SK-N-SH (cell line): ENCODE measurements around the gene HGS. TPM values are rescaled to one million over a fixed set of nuclear protein-coding genes. Genes with fewer than 3 reads are reported as not detected.

Source experiments
- CTCF ChIA-PET: fragments of 300-600, 350-600 bp; formaldehyde crosslinking; extraction: SDS; loops from one replicate; lab custom pipeline; 2021; lab: Yijun Ruan, JAX
- POLR2A ChIA-PET: fragments of 350-600 bp; sonication (Branson Sonifier 250); formaldehyde crosslinking; extraction: SDS; loops from one replicate; lab custom pipeline; 2020; ENCODE audit warnings: antibody characterized with exemption, inconsistent platforms; lab: Yijun Ruan, JAX
- DNase-seq: peaks from one replicate; pipeline ENCODE4 v3.0.0; 2012
- H2AFZ ChIP-seq: fragments of 200-600 bp; sonication (generic); 2 replicates; pipeline ENCODE4 v1.8.1; 2016; ENCODE audit warnings: antibody characterized with exemption, mild to moderate bottlenecking, low read depth
- H3F3A ChIP-seq: fragments of 200-600 bp; sonication (generic); replicated peaks from 2 replicates; pipeline ENCODE3; 2016; ENCODE audit warnings: antibody characterized with exemption, mild to moderate bottlenecking; ENCODE audit not compliant: insufficient read depth
- H3K27ac ChIP-seq, 2 experiments: fragments of 200-500 bp in 1 of 2; fragments of 200-600 bp in 1 of 2; sonication (Bioruptor generic) in 1 of 2; sonication (generic), shearing (Covaris generic) in 1 of 2; 2 replicates each; pipeline versions ENCODE4 v1.5.1 to v1.6.1; 2014 to 2016; ENCODE audit warnings: low read depth in 2 of 2, inconsistent platforms in 1 of 2, low read length in 1 of 2, mild to moderate bottlenecking in 1 of 2, mixed read lengths in 1 of 2
- H3K27me3 ChIP-seq: fragments of 200-600 bp; sonication (generic), shearing (Covaris generic); 2 replicates; pipeline ENCODE4 v1.6.1; 2016; ENCODE audit warnings: mixed run types; ENCODE audit not compliant: insufficient read depth
- H3K36me3 ChIP-seq, 2 experiments: fragments of 200-500 bp in 1 of 2; fragments of 200-600 bp in 1 of 2; sonication (Bioruptor generic) in 1 of 2; sonication (generic) in 1 of 2; replicated peaks in 1 of 2; 2 replicates each; pipeline versions ENCODE3 to v1.5.1; 2014 to 2016; ENCODE audit warnings: low read length in 1 of 2, mild to moderate bottlenecking in 1 of 2; ENCODE audit not compliant: insufficient read depth in 2 of 2, control insufficient read depth in 1 of 2
- H3K4me1 ChIP-seq, 2 experiments: fragments of 200-500 bp in 1 of 2; fragments of 200-600 bp in 1 of 2; sonication (Bioruptor generic) in 1 of 2; sonication (generic), shearing (Covaris generic) in 1 of 2; 2 replicates each; pipeline versions ENCODE4 v1.5.1 to v1.6.1; 2014 to 2016; ENCODE audit warnings: low read depth in 1 of 2, low read length in 1 of 2, mixed run types in 1 of 2; ENCODE audit not compliant: insufficient read depth in 2 of 2, control insufficient read depth in 1 of 2
- H3K4me2 ChIP-seq: fragments of 200-600 bp; sonication (generic), shearing (Covaris generic); 2 replicates; pipeline ENCODE4 v1.6.1; 2017; ENCODE audit warnings: mixed run types
- H3K4me3 ChIP-seq, 2 experiments: fragments of 200-500 bp in 1 of 2; fragments of 200-600 bp in 1 of 2; sonication (Bioruptor generic) in 1 of 2; sonication (generic), shearing (Covaris generic) in 1 of 2; 2 replicates each; pipeline versions ENCODE4 v1.5.1 to v1.8.1; 2014 to 2016; ENCODE audit warnings: low read depth in 2 of 2, inconsistent platforms in 1 of 2, low read length in 1 of 2, mild to moderate bottlenecking in 1 of 2, mixed read lengths in 1 of 2, moderate library complexity in 1 of 2
- H3K79me2 ChIP-seq: fragments of 200-600 bp; sonication (generic); 2 replicates; pipeline ENCODE4 v1.8.1; 2017; ENCODE audit warnings: mild to moderate bottlenecking; ENCODE audit not compliant: insufficient read depth
- H3K9ac ChIP-seq: fragments of 200-600 bp; sonication (generic); 2 replicates; pipeline ENCODE4 v1.6.1; 2017; ENCODE audit warnings: mixed run types
- H3K9me2 ChIP-seq: fragments of 200-600 bp; sonication (generic); 2 replicates; pipeline ENCODE4 v1.6.1; 2017; ENCODE audit warnings: mixed run types
- H3K9me3 ChIP-seq: fragments of 200-600 bp; sonication (generic); 2 replicates; pipeline ENCODE4 v1.6.1; 2017; ENCODE audit warnings: mixed run types, mild to moderate bottlenecking, moderate library complexity
- H4K20me1 ChIP-seq: fragments of 200-600 bp; sonication (generic); 2 replicates; pipeline ENCODE4 v1.6.1; 2017; ENCODE audit warnings: mild to moderate bottlenecking, mixed run types; ENCODE audit not compliant: insufficient read depth
- CHD2 ChIP-seq: fragments of 150-350 bp; IDR thresholded peaks from 2 replicates; pipeline ENCODE4 v1.6.1; 2018; ENCODE audit warnings: low read length; ENCODE audit not compliant: partially characterized antibody
- EP300 ChIP-seq, 2 experiments: IDR thresholded peaks; 2 replicates each; pipeline versions ENCODE4 v1.4.0 to v1.6.1; 2012; ENCODE audit warnings: borderline replicate concordance in 1 of 2, low read depth in 1 of 2, low read length in 1 of 2
- EZH2phosphoT487 ChIP-seq: fragments of 200-600 bp; sonication (generic); IDR thresholded peaks from 2 replicates; pipeline ENCODE4 v1.6.1; 2017; ENCODE audit warnings: low read depth, mixed run types, mild to moderate bottlenecking, antibody characterized with exemption, moderate library complexity, borderline replicate concordance
- FOXM1 ChIP-seq: IDR thresholded peaks from 2 replicates; pipeline ENCODE4 v1.4.0; 2012; ENCODE audit warnings: low read depth, mild to moderate bottlenecking
- GABPA ChIP-seq: IDR thresholded peaks from 2 replicates; pipeline ENCODE4 v1.4.0; 2012; ENCODE audit warnings: low read depth, mild to moderate bottlenecking
- MXI1 ChIP-seq: IDR thresholded peaks from 2 replicates; pipeline ENCODE4 v1.6.1; 2012; ENCODE audit warnings: mild to moderate bottlenecking, low read depth, low read length, improper control_type of control experiment
- NFIC ChIP-seq: IDR thresholded peaks from 2 replicates; pipeline ENCODE4 v1.4.0; 2012; ENCODE audit warnings: borderline replicate concordance
- NRF1 ChIP-seq: IDR thresholded peaks from 2 replicates; pipeline ENCODE4 v1.6.1; 2012; ENCODE audit warnings: low read depth, mild to moderate bottlenecking, low read length
- POLR2AphosphoS5 ChIP-seq: IDR thresholded peaks from 2 replicates; pipeline ENCODE4 v1.6.1; 2012; ENCODE audit warnings: low read depth, low read length
- RCOR1 ChIP-seq: fragments of 150-350 bp; IDR thresholded peaks from 2 replicates; pipeline ENCODE4 v1.6.1; 2017; ENCODE audit warnings: antibody characterized with exemption, low read length
- RXRA ChIP-seq: IDR thresholded peaks from 2 replicates; pipeline ENCODE4 v1.4.0; 2012; ENCODE audit warnings: low read depth, mild to moderate bottlenecking, borderline replicate concordance
- SIN3A ChIP-seq: IDR thresholded peaks from 2 replicates; pipeline ENCODE4 v1.6.1; 2012; ENCODE audit warnings: low read depth, mild to moderate bottlenecking, low read length, moderate library complexity, borderline replicate concordance
- SMC3 ChIP-seq: IDR thresholded peaks from 2 replicates; pipeline ENCODE4 v1.6.1; 2012; ENCODE audit warnings: low read depth, low read length, improper control_type of control experiment
- TAF1 ChIP-seq: IDR thresholded peaks from 2 replicates; pipeline ENCODE4 v1.6.1; 2012; ENCODE audit warnings: low read depth, mild to moderate bottlenecking, low read length, moderate library complexity, borderline replicate concordance
- TCF12 ChIP-seq: IDR thresholded peaks from 2 replicates; pipeline ENCODE4 v1.4.0; 2012
- TEAD4 ChIP-seq: IDR thresholded peaks from 2 replicates; pipeline ENCODE4 v1.4.0; 2012; ENCODE audit warnings: mild to moderate bottlenecking, borderline replicate concordance; ENCODE audit not compliant: insufficient read depth
- YY1 ChIP-seq: IDR thresholded peaks from 2 replicates; pipeline ENCODE4 v1.4.0; 2012; ENCODE audit warnings: low read depth, mild to moderate bottlenecking
- WGBS: methylation state at CpG from one replicate; pipeline ENCODE4 v1.1.6; 2017; ENCODE audit warnings: low lambda C conversion rate; 5-methylcytosine and 5-hydroxymethylcytosine counted together
- polyA plus RNA-seq, 3 experiments: library from polyadenylated mRNA; depleted of rRNA; stranded (reverse); fragments of >200 nt; gene quantifications; 2 replicates each; pipeline ENCODE4 v1.2.3, GENCODE V29; 2012
- TF ChIP-seq, protein P1 (sequence below): IDR thresholded peaks from 2 replicates; pipeline ENCODE4 v1.4.0; 2012; ENCODE audit warnings: low read depth, borderline replicate concordance
- TF ChIP-seq, protein P2 (sequence below): IDR thresholded peaks from 2 replicates; pipeline ENCODE4; 2012
- TF ChIP-seq, protein P3 (sequence below): IDR thresholded peaks from 2 replicates; pipeline ENCODE4 v1.6.1; 2012; ENCODE audit warnings: mild to moderate bottlenecking, low read depth, low read length, moderate library complexity

Gene HGS
- polyA plus RNA-seq, 1 of the 3 experiments (the other 2 are of a cell fraction) = 192 TPM

DNA sequence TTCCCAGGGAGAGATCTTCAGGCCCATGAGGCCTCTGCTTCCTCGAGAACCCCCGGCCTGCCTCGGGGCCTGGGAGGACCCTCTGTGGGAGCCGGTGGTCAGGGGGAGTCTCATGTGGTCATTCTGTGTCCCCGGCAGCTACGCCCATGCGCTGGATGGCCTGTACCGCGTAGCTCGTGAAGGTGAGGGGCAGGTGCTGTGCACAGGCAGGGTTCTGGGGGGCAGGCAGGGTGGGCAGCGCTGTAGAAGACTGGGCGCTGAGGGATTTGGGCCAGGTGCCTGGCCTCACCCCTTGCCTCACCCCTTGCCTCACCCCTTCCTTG is 32.8 kb downstream of the HGS start:
- peaks cover 12 to 22% of the 10 kb centered on the region in 2 experiments; a peak in 3 of 4 replicates for H3K4me1 ChIP-seq
- CTCF ChIA-PET = interaction anchor here (1.1 to 1.2 kb wide), 2 partner anchors 12 to 18 kb away, joined by 3 to 4 read pairs; no protein-coding TSS in a partner anchor
- H3K79me2 ChIP-seq = peaks cover 24% of the 10 kb centered on the region; the same call in 1 of the 2 replicates
- H3K27ac ChIP-seq = no peak overlapping the region
- WGBS = 93% methylated on average over 10 of the region's 12 CpGs
- no peaks in the 10 kb centered on the region for H3K9me2 ChIP-seq
- no peak overlapping the region for H3K9ac ChIP-seq
- H4K20me1 ChIP-seq = no peaks in the 10 kb centered on the region
- H3K4me2 ChIP-seq = no peak overlapping the region
- POLR2A ChIA-PET = no interaction called here
- no peak for DNase-seq
- H3F3A ChIP-seq = peaks cover 11% of the 10 kb centered on the region
- no peak overlapping the region for H3K4me3 ChIP-seq
- H3K36me3 ChIP-seq = peaks cover 0 to 9% of the 10 kb centered on the region in 2 experiments
- no peaks in the 10 kb centered on the region for H3K9me3 ChIP-seq
- H2AFZ ChIP-seq = no peak overlapping the region
- H3K27me3 ChIP-seq = no peaks in the 10 kb centered on the region
- TF ChIP-seq RCOR1 (no peak), TAF1 (no peak), TEAD4 (no peak), EZH2phosphoT487 (no peak), SIN3A (no peak), POLR2AphosphoS5 (no peak), GABPA (no peak), RXRA (no peak)
- TF ChIP-seq, protein P1, sequence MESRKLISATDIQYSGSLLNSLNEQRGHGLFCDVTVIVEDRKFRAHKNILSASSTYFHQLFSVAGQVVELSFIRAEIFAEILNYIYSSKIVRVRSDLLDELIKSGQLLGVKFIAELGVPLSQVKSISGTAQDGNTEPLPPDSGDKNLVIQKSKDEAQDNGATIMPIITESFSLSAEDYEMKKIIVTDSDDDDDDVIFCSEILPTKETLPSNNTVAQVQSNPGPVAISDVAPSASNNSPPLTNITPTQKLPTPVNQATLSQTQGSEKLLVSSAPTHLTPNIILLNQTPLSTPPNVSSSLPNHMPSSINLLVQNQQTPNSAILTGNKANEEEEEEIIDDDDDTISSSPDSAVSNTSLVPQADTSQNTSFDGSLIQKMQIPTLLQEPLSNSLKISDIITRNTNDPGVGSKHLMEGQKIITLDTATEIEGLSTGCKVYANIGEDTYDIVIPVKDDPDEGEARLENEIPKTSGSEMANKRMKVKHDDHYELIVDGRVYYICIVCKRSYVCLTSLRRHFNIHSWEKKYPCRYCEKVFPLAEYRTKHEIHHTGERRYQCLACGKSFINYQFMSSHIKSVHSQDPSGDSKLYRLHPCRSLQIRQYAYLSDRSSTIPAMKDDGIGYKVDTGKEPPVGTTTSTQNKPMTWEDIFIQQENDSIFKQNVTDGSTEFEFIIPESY = no peak

DNA sequence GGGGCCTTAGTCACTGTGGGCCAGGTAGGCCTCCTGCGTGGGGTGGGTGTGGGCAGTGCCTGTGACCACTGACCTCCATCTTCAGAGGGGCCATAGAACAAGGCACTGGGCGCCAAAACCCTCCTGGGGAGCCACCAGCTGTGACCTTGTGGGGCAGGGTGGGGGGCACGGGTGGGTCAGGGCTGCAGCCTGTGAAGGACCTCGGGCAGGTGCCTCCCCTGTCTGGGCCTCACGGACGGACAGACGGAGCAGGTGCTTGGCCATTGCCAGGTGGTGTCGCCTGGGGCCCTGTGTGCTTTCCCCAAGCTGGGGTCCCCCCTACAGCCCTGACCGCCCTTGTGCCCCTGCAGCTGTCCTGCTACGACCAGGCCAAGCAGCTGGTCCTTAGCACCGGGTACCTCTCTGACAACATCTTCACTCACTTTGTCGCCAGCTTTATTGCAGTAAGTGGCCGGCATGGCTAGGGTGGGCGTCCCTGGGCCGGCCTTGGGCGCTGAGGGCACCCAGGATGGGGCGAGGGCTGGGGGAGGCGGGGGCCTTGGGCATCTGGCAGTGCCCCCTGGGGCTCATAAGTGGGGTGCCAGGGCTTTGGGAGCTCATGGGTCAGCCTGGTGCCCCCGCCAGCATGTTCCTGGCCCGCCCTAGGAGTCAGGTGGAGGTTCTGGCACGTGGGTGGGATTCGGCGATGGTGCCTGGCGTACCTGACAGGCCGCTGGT is 33.4 kb downstream of the HGS start:
- peaks cover 11% of the 10 kb centered on the region for H3F3A ChIP-seq
- H3K27me3 ChIP-seq = no peaks in the 10 kb centered on the region
- H3K9ac ChIP-seq = no peak overlapping the region
- no peak overlapping the region for H2AFZ ChIP-seq
- POLR2A ChIA-PET = interaction anchor here (1.0 kb wide), 1 partner anchor 14 kb away, joined by 3 read pairs; the partner anchor contains the start of gene MRPL12
- 97% methylated on average over 8 of the region's 25 CpGs for WGBS
- no peaks in the 10 kb centered on the region for H4K20me1 ChIP-seq
- peaks cover 0 to 9% of the 10 kb centered on the region in 2 experiments for H3K36me3 ChIP-seq
- H3K4me3 ChIP-seq = no peak overlapping the region
- H3K79me2 ChIP-seq = peaks cover 24% of the 10 kb centered on the region; the same call in 1 of the 2 replicates
- H3K9me2 ChIP-seq = no peaks in the 10 kb centered on the region
- no peak for DNase-seq
- H3K4me2 ChIP-seq = no peak overlapping the region
- no peaks in the 10 kb centered on the region for H3K9me3 ChIP-seq
- peaks cover 10 to 23% of the 10 kb centered on the region in 2 experiments; a peak in 3 of 4 replicates for H3K4me1 ChIP-seq
- H3K27ac ChIP-seq = no peak overlapping the region
- CTCF ChIA-PET = interaction anchor here (1.1 to 1.2 kb wide), 2 partner anchors 12 to 17 kb away, joined by 3 to 4 read pairs; no protein-coding TSS in a partner anchor
- TF ChIP-seq NRF1 (no peak), TCF12 (no peak), EP300 (IDR thresholded peaks at IDR 0.05; ENCODE audit: borderline replicate concordance in 1 of 2, low read depth in 1 of 2, low read length in 1 of 2) (no peak), EZH2phosphoT487 (no peak), YY1 (no peak), NFIC (no peak), SMC3 (no peak), CHD2 (no peak), FOXM1 (no peak), RXRA (no peak), MXI1 (no peak)
- TF ChIP-seq, protein P2, sequence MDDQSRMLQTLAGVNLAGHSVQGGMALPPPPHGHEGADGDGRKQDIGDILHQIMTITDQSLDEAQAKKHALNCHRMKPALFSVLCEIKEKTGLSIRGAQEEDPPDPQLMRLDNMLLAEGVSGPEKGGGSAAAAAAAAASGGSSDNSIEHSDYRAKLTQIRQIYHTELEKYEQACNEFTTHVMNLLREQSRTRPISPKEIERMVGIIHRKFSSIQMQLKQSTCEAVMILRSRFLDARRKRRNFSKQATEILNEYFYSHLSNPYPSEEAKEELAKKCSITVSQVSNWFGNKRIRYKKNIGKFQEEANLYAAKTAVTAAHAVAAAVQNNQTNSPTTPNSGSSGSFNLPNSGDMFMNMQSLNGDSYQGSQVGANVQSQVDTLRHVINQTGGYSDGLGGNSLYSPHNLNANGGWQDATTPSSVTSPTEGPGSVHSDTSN = no peak
- TF ChIP-seq, protein P3, sequence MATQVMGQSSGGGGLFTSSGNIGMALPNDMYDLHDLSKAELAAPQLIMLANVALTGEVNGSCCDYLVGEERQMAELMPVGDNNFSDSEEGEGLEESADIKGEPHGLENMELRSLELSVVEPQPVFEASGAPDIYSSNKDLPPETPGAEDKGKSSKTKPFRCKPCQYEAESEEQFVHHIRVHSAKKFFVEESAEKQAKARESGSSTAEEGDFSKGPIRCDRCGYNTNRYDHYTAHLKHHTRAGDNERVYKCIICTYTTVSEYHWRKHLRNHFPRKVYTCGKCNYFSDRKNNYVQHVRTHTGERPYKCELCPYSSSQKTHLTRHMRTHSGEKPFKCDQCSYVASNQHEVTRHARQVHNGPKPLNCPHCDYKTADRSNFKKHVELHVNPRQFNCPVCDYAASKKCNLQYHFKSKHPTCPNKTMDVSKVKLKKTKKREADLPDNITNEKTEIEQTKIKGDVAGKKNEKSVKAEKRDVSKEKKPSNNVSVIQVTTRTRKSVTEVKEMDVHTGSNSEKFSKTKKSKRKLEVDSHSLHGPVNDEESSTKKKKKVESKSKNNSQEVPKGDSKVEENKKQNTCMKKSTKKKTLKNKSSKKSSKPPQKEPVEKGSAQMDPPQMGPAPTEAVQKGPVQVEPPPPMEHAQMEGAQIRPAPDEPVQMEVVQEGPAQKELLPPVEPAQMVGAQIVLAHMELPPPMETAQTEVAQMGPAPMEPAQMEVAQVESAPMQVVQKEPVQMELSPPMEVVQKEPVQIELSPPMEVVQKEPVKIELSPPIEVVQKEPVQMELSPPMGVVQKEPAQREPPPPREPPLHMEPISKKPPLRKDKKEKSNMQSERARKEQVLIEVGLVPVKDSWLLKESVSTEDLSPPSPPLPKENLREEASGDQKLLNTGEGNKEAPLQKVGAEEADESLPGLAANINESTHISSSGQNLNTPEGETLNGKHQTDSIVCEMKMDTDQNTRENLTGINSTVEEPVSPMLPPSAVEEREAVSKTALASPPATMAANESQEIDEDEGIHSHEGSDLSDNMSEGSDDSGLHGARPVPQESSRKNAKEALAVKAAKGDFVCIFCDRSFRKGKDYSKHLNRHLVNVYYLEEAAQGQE = no peak
